ENCODE measurements around the gene CUX1.
"Not testable (repeated sequence)": the region's sequence is repeated elsewhere in the genome, so short reads cannot be mapped to it uniquely, and the experiment has no call there.

CUX1 gene, protein sequence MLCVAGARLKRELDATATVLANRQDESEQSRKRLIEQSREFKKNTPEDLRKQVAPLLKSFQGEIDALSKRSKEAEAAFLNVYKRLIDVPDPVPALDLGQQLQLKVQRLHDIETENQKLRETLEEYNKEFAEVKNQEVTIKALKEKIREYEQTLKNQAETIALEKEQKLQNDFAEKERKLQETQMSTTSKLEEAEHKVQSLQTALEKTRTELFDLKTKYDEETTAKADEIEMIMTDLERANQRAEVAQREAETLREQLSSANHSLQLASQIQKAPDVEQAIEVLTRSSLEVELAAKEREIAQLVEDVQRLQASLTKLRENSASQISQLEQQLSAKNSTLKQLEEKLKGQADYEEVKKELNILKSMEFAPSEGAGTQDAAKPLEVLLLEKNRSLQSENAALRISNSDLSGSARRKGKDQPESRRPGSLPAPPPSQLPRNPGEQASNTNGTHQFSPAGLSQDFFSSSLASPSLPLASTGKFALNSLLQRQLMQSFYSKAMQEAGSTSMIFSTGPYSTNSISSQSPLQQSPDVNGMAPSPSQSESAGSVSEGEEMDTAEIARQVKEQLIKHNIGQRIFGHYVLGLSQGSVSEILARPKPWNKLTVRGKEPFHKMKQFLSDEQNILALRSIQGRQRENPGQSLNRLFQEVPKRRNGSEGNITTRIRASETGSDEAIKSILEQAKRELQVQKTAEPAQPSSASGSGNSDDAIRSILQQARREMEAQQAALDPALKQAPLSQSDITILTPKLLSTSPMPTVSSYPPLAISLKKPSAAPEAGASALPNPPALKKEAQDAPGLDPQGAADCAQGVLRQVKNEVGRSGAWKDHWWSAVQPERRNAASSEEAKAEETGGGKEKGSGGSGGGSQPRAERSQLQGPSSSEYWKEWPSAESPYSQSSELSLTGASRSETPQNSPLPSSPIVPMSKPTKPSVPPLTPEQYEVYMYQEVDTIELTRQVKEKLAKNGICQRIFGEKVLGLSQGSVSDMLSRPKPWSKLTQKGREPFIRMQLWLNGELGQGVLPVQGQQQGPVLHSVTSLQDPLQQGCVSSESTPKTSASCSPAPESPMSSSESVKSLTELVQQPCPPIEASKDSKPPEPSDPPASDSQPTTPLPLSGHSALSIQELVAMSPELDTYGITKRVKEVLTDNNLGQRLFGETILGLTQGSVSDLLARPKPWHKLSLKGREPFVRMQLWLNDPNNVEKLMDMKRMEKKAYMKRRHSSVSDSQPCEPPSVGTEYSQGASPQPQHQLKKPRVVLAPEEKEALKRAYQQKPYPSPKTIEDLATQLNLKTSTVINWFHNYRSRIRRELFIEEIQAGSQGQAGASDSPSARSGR (N-terminal part only)

DNA sequence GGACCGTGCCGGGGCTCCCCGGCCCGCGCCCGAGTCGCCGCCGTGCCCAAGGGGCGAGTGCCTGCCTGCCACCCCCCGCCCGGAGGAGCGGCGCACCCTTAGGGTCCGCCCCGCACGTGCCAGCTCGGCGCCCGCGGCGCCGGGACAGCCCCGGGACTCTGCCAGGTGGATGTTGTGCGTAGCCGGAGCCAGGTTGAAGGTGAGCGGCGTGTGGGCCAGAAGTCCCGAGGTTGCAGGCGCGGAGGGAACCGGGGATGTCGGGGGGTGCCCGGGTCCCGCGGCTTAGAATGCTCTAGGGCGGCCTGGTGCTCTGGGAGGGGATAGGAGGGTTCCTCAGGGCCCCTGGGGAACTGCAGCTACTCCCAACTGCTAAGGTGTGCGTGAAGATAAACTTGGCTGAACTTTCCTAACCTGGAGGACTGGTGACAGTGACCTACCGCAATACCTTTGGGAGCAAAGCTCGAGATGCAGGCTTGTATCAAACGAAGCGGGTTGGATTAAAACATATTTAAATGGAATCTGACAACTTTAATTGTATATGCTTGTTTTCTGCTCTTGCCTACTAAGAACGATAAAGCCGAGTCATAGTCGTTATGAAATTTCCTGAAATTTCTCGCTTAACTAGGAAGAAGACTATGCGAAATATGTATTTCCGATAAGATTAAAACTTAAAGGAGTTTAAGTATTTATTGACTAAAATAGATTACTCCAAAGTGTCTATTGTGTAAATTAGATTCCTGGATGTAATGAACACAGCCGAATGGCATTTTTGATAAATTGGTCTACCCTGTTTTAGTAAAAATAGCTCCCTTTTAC, at the start of gene CUX1:
CUX1 (plus strand) TSS at position 156 of the 816 bp plus-strand sequence; CDS start at position 170, 14 bp downstream.
- DNase-seq = peak; percentile 63

- DNase-seq = no peak
These were observed 49.1 kb upstream of the CUX1 start for GRCh38 chr7:101768280-101768679.

DNA sequence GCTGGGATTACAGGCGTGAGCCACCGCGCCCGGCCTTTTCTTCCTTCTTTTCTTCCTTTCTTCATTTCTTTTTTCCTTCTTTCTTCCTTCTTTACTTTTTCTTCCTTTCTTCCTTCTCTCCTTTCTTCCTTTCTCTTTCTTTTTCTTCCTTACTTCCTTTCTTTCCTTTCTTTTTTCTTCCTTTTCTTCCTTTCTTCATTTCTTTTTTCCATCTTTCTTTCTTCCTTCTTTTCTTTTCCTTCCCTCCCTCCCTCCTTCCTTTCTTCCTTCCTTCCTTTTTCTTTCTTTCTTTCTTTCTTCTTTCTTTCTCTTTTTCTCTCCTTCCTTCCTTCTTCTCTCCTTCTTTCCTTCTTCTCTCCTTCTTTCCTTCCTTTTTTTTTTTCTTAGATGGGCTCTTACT, 47.0 kb upstream of the CUX1 start:
- no peak for DNase-seq

DNA sequence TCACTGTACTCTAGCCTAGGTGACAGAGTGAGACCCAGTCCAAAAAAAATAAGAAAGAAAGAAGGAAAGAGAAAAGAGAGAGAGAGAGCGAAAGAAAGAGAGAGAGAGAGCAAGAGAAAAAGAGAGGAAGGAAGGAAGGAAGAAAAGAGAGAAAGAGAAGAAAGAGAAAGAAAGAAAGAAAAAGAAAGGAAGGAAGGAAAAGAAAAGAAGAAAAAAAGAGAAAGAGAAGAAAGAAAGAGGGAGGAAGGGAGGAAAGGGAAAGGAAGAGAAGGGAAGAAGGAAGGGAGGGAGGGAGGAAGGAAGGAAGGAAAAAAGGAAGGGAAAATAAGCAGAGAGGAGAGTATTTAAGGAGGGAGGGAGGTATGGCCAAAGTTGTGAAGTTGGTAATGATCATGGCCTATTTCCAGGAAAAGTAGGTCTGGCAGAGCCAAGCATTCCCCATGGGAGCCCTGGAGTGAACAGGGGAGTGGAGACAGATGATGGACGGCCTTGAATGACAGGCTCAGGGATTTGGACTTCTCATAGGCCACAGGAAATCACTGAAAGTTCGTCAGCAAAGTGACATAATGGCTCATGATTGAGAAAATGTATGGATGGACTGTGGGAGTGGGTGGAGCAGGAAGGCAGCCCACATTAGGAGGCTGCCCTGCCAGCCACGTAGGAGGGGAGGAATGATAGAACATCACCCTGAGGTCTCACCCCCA, 44.8 kb upstream of the CUX1 start:
- no peak for DNase-seq

DNA sequence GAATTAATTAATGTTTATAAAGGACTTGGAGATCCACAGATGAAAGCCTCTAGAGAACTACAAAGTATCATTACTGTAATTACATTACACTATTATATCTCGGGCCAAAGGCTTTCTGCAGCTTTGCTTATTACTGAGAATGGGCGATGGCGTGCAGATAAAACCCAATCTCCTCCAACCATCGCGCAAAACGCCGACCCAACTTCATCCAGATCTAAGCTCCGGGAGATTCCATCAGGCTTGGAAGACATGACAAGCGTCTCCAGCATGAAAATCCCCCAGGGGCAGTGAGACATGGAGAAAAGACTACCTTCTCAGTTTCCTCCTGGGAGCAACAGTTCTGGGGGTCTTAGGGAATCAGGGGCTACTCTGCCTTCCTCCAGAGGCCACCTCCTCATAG, 42.2 kb upstream of the CUX1 start:
- no peak for DNase-seq

DNA sequence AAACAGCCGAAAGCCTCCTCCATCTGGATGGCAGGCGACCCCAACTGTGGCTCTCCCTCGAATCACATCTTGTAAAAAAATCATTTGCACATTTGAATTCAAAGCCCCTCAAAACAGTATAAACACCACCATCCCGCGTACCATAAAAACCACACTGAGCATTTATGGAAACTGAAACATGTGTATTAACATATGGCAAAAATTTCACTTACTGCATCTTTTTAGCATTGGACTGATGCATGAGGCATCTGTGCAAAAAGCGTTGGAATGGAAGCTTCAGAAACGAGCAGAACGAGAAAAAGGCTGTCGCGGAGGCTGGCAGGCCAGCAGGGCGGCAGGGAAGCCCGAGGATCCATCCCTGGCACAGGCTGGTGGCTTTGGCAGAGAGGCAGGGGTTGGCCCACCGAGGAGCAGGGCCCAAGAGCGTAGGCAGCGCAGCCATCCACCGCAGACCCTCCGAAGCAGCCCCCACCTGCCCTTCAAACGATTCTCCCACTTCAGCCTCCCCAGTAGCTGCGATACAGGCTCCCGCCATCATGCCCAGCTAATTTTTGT, 39.3 kb upstream of the CUX1 start:
- DNase-seq = no peak

GRCh38 chr7:101779267-101779666, 38.2 kb upstream of the CUX1 start:
- no peak for DNase-seq

DNA sequence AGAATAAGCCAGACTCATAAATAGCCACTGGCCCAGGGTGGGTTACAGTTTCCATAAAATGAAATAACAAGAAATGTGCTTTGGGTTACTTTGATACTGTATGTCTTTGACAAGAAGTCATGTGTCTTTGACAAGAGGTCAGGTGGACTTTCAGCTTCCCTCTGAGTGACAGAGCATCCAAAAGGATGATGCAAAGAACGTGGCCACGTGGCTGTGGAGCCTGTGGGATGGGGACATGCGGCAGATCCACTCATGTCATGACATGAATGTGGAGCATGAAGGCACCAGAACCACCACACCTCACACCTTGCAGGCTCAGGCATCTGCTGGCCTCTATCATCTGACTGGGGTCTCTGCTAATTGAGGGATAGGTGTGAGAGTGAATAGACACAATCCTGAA, 37.1 kb upstream of the CUX1 start:
- DNase-seq = no peak

- DNase-seq = no peak
These were observed 36.0 kb upstream of the CUX1 start for GRCh38 chr7:101781439-101781838.

DNA sequence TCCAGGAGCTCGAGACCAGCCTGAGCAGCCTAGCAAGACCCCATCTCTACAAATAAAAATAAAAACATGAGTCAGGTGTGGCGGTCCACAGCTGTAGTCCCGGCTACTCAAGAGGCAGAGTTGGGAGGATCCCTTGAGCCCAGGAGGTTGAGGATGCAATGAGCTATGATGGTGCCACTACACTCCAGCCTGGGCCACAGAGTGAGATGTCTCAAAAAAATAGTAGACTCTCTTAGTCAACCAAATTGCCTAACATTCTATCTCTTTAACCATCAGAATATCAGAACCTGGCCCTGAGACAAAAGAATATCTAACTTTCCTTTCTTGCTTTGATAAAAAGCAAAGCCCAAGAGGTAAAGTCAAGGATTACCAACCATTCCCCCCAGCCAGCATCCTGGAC, 35.0 kb upstream of the CUX1 start:
- DNase-seq = no peak

DNA sequence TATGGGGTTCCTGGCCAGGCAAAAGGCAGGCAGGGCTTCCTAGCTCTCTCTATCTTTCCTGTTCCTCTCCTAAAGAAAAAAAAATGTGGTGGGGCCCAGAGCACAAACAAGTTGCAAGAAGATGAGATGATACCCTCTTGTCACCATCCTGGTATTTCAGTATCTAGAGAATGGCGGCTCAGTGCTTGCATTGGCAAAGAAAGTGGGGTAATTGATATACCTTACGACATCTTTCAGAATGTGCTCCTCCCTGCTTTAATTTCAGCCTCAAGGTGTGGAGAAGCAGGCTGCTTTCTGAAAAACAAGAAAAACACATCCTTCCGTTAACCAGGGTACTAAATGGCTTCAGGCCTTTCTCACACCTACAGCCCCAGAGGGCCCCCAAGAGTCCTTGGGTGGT, 34.5 kb upstream of the CUX1 start:
- DNase-seq = no peak

DNA sequence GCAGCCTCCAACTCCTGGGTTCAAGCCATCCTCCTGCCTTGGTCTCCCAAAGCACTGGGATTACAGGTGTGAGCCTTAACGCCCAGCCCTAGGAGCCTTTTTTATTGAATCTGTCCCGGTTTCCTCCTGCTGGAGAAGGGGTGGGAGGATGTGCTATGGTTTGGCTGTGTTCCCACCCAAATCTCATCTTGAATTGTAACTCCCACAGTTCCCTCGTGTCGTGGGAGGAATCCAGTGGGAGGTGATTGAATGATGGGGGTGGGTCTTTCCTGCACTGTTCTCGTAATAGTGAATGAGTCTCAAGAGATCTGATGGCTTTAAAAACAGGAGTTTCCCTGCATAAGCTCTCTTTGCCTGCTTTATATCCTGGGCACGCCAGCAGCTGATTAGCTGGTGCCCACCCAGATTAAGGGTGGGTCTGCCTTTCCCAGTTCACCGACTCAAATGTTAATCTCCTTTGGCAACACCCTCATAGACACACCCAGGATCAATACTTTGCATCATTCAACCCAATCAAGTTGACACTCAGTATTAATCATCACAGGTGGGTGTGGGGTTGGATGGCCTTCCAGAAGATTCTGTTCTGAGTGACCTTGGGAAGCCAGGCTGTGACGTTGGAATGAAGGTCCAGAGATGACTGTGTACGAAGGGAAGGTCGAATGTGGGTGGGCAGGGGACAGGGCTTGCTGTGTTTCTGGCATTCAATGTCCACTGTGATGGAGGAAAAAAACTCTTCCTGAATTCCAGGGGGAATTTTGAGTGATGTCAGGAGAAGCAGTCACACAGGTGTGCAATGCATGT, 33.8 kb upstream of the CUX1 start:
- DNase-seq = no peak

DNA sequence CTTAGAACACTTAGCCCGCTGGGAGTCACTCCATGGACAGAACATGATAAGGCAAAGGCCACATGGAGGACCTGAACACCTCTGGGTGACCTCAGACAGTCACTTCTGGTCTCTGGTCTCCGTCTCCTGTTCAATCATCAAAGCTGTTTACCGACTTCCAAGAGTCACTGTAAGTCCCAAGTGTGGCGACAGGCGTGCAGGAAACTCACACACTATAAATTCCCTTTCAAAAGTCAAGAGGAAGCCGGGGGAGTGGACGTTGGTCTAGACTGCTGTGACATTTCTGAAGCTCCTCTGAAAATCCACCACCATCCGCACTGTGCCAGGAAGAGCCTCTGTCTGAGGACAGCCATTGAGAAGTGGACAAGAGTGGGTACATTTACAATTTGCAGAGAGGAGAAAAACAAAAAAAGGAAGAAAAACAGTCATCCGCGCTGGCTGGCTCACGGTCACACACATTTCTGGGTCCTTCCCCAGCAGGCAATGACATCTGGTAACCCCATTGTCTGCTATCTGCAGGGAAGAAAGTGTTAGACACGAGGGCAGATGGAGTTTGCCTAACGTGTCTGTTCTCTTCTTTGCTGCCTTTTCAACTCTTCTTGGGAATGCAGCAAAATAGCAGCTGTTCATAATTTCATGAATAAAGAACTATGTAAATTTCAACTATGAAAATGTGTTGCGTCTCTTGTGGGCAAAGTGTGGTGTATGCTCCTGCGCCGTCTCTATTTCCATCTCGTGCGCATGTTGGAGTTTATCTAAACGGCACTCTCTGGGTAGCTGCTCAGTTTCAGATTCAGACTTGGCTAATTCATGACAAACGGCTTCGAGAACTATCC, 32.9 kb upstream of the CUX1 start:
- no peak for DNase-seq

DNA sequence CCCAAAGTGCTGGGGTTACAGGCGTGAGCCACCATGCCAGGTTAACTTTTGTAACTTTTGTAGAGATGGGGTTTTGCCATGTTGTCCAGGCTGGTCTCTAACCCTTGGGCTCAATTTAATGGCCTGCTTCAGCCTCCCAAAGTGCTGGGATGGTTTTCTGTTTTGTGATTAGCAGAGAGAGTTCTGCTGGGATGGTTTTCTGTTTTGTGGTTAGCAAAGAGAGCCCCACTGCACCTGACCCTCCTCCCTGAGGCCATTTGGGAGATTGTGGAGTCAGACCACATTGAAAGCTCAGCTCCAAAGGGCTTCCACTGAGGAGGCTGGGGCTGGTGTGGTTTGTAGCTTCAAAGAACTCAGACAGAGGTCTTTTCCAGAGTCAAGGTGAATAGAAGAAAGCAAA, 29.6 kb upstream of the CUX1 start:
- no peak for DNase-seq

DNA sequence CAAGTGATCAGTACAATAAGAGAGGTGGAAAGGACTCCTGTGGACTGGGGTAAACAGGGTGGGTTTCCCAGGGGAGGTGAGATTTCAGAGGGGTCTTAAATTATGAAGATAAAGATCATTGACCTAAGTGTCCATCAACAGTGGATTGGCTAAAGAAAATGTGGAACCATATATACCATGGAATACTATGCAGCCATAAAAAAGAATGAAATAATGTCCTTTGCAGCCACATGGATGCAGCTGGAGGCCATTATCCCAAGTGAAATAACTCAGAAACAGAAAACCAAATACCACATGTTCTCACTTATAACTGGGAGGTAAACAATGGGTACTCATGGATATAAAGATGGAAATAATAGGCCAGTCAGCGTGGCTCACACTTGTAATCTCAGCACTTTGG, 28.9 kb upstream of the CUX1 start:
- no peak for DNase-seq

- DNase-seq = no peak
These were observed 26.7 kb upstream of the CUX1 start for GRCh38 chr7:101790566-101791293.

DNA sequence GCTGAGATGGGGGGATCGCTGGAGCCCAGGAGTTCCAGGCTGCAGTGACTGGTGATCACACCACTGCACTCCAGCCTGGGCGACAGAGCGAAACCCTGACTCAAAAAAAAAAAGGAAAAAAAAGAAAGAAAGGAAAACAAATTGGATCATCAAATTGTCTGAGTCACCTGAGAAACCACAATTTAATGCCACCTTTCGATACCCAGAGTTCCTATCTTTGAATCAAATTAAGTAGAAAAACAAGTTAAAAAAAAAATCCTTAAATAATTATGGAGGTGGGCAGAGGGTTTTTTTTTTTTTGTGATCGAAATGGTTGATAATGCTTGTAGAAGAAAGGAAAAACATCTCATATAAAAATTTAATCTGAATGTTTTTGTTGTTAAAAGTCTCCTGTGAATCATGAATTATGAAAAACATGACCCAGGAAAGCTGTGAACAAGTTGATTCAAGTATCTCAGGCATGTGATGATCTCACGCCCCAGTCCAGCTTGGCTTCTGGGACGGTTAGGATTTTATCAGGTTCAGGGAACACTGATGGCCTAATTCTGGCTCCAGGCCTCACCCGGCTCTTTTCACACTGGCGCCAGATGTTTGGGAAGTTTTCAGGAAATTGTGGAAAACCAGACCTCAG, 25.3 kb upstream of the CUX1 start:
- DNase-seq = no peak

DNA sequence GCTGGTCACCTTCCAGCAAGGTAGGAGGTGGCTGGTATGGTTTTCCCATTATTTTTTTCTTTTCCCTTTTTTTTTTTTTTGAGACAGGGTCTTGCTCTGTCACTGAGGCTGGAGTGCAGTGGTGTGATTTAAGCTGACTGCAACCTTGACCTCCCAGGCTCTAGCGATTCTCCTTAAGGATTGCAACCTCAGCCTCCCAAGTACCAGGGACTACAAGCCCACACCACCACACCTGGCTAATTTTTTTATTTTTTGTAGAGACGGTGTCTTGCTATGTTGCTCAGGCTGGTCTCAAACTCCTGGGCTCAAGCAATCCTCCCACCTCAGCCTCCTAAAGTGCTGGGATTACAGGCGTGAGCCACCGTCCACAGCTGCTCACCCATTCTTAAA, 24.7 kb upstream of the CUX1 start:
- not testable (repeated sequence) for DNase-seq

All from RPMI8226 (cell line).